Subcutaneous adipose tissue (tissue), 4 donors: ENCODE data around the gene MYO1E. TPM values are rescaled to one million over a fixed set of nuclear protein-coding genes. Genes with fewer than 3 reads are reported as not detected.

Experiments used
- total RNA-seq, 4 donors: library from RNA; depleted of rRNA; stranded (reverse); fragments of >200 nt; gene quantifications; one replicate each; pipeline ENCODE4 v1.1.0, GENCODE V29; 2016
- TF ChIP-seq, protein P1 (sequence below): fragments of 450-650 bp; IDR thresholded peaks from one replicate; pipeline ENCODE4 v1.5.1; 2016; ENCODE audit warnings: low read depth, mild to moderate bottlenecking, control low read depth, antibody characterized with exemption, moderate library complexity

The MYO1E gene
- total RNA-seq, 4 donors from 2014 or later, result 34.1 to 188 (median 91.7) TPM

DNA sequence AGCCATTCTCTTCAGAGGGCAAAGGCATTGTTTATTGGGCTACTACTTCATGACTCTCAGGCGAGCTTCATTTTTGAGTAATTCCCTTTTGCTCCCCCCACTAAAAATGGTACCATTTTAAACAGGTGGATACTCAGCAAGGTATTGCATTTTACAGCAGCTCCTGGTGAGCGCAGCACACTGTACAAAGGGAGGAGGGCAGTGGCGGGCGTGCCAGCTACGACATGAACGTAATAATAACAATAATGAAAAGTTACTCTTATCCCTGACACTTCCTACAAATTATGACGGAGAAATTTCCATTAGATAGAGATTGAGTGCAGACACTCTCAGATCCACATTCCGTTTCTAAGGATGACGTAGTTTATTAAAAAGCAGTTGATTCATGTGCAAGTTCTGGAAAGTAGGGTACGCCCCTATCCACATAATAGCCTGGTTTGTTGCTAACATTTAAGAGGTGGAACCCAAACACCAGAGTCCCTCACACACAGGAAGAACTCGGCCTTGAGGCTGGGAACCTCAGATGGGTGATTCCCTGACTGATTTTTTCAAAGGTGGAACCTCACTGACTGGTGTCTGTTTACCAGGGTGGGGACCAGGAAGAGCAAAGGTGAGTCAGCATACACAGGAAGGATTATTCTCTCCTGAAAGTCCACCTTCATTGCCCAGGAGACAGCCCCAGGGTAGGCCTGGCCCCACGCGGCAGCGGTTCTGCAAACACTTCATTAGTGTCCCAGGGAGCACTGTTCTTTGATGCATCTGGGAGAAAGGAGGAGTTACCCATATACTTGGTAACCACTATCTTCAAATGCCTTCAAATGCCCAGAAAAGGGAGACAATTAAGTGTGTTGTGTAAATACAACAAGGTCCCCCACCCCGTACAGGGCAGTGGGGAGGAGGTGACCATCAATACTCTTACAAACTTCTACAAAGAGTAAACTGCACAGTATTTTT lies 96.2 kb downstream of the MYO1E start:
- TF ChIP-seq, protein P1, sequence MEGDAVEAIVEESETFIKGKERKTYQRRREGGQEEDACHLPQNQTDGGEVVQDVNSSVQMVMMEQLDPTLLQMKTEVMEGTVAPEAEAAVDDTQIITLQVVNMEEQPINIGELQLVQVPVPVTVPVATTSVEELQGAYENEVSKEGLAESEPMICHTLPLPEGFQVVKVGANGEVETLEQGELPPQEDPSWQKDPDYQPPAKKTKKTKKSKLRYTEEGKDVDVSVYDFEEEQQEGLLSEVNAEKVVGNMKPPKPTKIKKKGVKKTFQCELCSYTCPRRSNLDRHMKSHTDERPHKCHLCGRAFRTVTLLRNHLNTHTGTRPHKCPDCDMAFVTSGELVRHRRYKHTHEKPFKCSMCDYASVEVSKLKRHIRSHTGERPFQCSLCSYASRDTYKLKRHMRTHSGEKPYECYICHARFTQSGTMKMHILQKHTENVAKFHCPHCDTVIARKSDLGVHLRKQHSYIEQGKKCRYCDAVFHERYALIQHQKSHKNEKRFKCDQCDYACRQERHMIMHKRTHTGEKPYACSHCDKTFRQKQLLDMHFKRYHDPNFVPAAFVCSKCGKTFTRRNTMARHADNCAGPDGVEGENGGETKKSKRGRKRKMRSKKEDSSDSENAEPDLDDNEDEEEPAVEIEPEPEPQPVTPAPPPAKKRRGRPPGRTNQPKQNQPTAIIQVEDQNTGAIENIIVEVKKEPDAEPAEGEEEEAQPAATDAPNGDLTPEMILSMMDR, result no peak

- TF ChIP-seq, protein P1, result no peak
These were observed 98.3 kb downstream of the MYO1E start for GRCh38 chr15:59274126-59274970.

DNA sequence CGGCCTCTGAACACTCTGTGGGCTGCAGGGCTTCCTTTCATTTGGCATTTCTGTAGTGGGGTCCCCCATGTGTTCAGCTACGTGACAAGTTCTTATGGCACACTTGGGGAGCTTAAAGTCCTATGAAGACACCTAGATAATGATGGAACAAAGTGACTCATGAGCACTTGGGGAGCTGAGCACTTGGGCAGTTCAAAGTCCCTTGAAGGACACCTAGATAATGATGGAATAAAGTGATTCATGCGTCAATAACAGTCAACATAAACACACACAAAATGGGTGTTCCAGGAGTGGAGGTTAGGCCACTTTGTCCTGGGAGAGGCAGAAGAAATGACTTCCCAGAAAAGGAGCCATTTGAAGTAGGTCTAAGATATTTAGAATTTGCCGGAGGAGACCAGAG lies 99.4 kb downstream of the MYO1E start:
- TF ChIP-seq, protein P1, result no peak

- TF ChIP-seq, protein P1, result no peak
These were observed 101.0 kb downstream of the MYO1E start for GRCh38 chr15:59271595-59272201.

DNA sequence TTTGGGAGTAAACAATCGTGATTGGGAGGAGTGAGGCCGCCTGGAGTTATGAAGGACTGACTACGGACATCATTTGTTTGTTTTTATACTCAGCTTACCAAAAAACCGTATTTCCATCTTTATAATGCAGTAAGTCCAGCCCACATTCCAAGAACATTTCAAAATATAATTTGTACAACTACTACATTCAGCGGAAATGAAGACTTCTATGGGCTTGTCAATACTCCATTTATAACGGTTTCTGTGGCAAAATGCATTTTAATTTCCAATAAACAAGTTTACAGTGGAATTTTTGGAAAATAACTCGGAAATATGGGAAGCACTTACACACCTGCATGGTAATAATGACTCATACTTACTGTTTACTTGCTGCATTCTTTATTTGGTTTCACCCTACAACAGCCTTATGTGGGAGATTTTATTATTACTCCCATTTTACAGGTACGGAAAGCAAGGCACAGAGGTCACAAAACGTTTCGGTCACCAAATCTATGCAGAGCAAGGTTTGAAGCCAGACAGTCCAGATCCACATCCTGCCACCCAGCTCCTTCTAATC lies 103.7 kb downstream of the MYO1E start:
- TF ChIP-seq, protein P1, result no peak

GRCh38 chr15:59268168-59268851 lies 104.4 kb downstream of the MYO1E start:
- TF ChIP-seq, protein P1, result no peak
